ENCODE results near the gene DPP6. TPM values are rescaled to one million over a fixed set of nuclear protein-coding genes. Genes with fewer than 3 reads are reported as not detected.

Gene DPP6
- polyA plus RNA-seq, 1 of the 3 experiments (the other 2 are of a cell fraction) = not detected

GRCh38 chr7:154347700-154348266 lies 295.6 kb downstream of the DPP6 start:
- Histone ChIP-seq H3K4me3 (ENCODE audit: low read depth in 2 of 2, low read length in 1 of 2) (no peak overlapping the region), H2AFZ (ENCODE audit: low read depth) (no peak overlapping the region), H3K27ac (ENCODE audit: low read depth in 2 of 2, low read length in 1 of 2) (no peak overlapping the region), H3K27me3 (ENCODE audit: insufficient read depth) (no peaks in the 10 kb centered on the region), H3K36me3 (replicated peaks in 1 of 2; ENCODE audit: control insufficient read depth in 1 of 2, insufficient read depth in 2 of 2, low read length in 1 of 2) (no peaks in the 10 kb centered on the region), H4K20me1 (ENCODE audit: insufficient read depth) (no peaks in the 10 kb centered on the region), H3K9me3 (no peaks in the 10 kb centered on the region; the same call in 1 of the 2 replicates), H3F3A (replicated peaks; ENCODE audit: insufficient read depth) (no peaks in the 10 kb centered on the region), H3K4me1 (ENCODE audit: control insufficient read depth in 1 of 2, insufficient read depth in 2 of 2, low read depth in 1 of 2, low read length in 1 of 2) (peaks cover 0 to under 1% of the 10 kb centered on the region in 2 experiments; a peak in 2 of 4 replicates), H3K4me2 (no peak overlapping the region), H3K9me2 (no peaks in the 10 kb centered on the region), H3K79me2 (ENCODE audit: insufficient read depth) (no peaks in the 10 kb centered on the region), H3K9ac (no peak overlapping the region)
- 20% methylated on average over 3 of the region's 3 CpGs for WGBS (ENCODE audit: low lambda C conversion rate)
- no peak for DNase-seq
- TF ChIP-seq TEAD4 (IDR thresholded peaks at IDR 0.05; ENCODE audit: borderline replicate concordance, insufficient read depth) (no peak), RAD21 (IDR thresholded peaks at IDR 0.05; ENCODE audit: low read length) (no peak), RFX5 (IDR thresholded peaks at IDR 0.05; ENCODE audit: low read length) (no peak), POLR2AphosphoS5 (IDR thresholded peaks at IDR 0.05; ENCODE audit: low read depth, low read length) (no peak), SIN3A (IDR thresholded peaks at IDR 0.05; ENCODE audit: borderline replicate concordance, low read depth, low read length) (no peak), EZH2phosphoT487 (IDR thresholded peaks at IDR 0.05; ENCODE audit: borderline replicate concordance, low read depth) (no peak), IRF3 (IDR thresholded peaks at IDR 0.05; ENCODE audit: low read depth, low read length) (no peak), MEF2A (IDR thresholded peaks at IDR 0.05; ENCODE audit: borderline replicate concordance, low read depth) (no peak), YY1 (IDR thresholded peaks at IDR 0.05; ENCODE audit: low read depth) (no peak), NRF1 (IDR thresholded peaks at IDR 0.05; ENCODE audit: low read depth, low read length) (no peak), TAF1 (IDR thresholded peaks at IDR 0.05; ENCODE audit: borderline replicate concordance, low read depth, low read length) (no peak), FOXJ3 (CRISPR knock-in tag; IDR thresholded peaks at IDR 0.05) (no peak), ZBTB33 (IDR thresholded peaks at IDR 0.05; ENCODE audit: borderline replicate concordance, low read depth) (no peak), FOSL2 (IDR thresholded peaks at IDR 0.05; ENCODE audit: borderline replicate concordance, low read depth) (no peak)
- TF ChIP-seq, protein P1, sequence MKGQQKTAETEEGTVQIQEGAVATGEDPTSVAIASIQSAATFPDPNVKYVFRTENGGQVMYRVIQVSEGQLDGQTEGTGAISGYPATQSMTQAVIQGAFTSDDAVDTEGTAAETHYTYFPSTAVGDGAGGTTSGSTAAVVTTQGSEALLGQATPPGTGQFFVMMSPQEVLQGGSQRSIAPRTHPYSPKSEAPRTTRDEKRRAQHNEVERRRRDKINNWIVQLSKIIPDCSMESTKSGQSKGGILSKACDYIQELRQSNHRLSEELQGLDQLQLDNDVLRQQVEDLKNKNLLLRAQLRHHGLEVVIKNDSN (IDR thresholded peaks at IDR 0.05; ENCODE audit: borderline replicate concordance, low read depth) = no peak
- TF ChIP-seq, protein P2, sequence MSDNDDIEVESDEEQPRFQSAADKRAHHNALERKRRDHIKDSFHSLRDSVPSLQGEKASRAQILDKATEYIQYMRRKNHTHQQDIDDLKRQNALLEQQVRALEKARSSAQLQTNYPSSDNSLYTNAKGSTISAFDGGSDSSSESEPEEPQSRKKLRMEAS (IDR thresholded peaks at IDR 0.05; ENCODE audit: low read depth) = no peak
- TF ChIP-seq, protein P3, sequence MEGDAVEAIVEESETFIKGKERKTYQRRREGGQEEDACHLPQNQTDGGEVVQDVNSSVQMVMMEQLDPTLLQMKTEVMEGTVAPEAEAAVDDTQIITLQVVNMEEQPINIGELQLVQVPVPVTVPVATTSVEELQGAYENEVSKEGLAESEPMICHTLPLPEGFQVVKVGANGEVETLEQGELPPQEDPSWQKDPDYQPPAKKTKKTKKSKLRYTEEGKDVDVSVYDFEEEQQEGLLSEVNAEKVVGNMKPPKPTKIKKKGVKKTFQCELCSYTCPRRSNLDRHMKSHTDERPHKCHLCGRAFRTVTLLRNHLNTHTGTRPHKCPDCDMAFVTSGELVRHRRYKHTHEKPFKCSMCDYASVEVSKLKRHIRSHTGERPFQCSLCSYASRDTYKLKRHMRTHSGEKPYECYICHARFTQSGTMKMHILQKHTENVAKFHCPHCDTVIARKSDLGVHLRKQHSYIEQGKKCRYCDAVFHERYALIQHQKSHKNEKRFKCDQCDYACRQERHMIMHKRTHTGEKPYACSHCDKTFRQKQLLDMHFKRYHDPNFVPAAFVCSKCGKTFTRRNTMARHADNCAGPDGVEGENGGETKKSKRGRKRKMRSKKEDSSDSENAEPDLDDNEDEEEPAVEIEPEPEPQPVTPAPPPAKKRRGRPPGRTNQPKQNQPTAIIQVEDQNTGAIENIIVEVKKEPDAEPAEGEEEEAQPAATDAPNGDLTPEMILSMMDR (IDR thresholded peaks at IDR 0.05) = no peak
- ChIA-PET CTCF (no interaction called here), POLR2A (no interaction called here)
